GM23338 (cell line): Measurements from ENCODE around the gene ANO4. TPM values are rescaled to one million over a fixed set of nuclear protein-coding genes. Genes with fewer than 3 reads are reported as not detected.
A peak's percentile ranks its signal among the peaks of the same experiment; 100 is the strongest.

Experiments used
- ATAC-seq: fragments of 200-7000 bp; cut with Tn5 transposase; 3 replicates; pipeline ENCODE4 v1.9.1; 2020
- DNase-seq: peaks from one replicate; pipeline ENCODE4 v3.0.0-alpha.2; 2015; ENCODE audit warnings: low spot score
- H2AFZ ChIP-seq: fragments of 200-600 bp; sonication (generic); 2 replicates; pipeline ENCODE4 v1.8.0; 2016; ENCODE audit warnings: antibody characterized with exemption, mild to moderate bottlenecking, moderate library complexity
- H3F3A ChIP-seq: fragments of 200-600 bp; sonication (generic); replicated peaks from 2 replicates; pipeline ENCODE4 v1.8.0; 2017; ENCODE audit warnings: antibody characterized with exemption, mixed run types, low read depth
- H3K27ac ChIP-seq: fragments of 200-600 bp; sonication (generic); 2 replicates; pipeline ENCODE4 v1.6.1; 2016; ENCODE audit warnings: low read depth
- H3K27me3 ChIP-seq: fragments of 200-600 bp; sonication (generic); 2 replicates; pipeline ENCODE4 v1.8.0; 2016; ENCODE audit warnings: mild to moderate bottlenecking, mixed run types, moderate library complexity; ENCODE audit not compliant: insufficient read depth
- H3K36me3 ChIP-seq: fragments of 200-600 bp; sonication (generic); 2 replicates; pipeline ENCODE4 v1.8.0; 2016; ENCODE audit warnings: mild to moderate bottlenecking; ENCODE audit not compliant: insufficient read depth
- H3K4me1 ChIP-seq: fragments of 200-600 bp; sonication (generic); 2 replicates; pipeline ENCODE4 v1.8.0; 2016; ENCODE audit warnings: mild to moderate bottlenecking, moderate library complexity; ENCODE audit not compliant: insufficient read depth
- H3K4me2 ChIP-seq: fragments of 200-600 bp; sonication (generic); 2 replicates; pipeline ENCODE4 v1.7.1; 2017; ENCODE audit warnings: mixed run types
- H3K4me3 ChIP-seq: fragments of 200-600 bp; sonication (generic); 2 replicates; pipeline ENCODE4 v1.6.1; 2016; ENCODE audit warnings: mixed run types
- H3K79me2 ChIP-seq: fragments of 200-600 bp; sonication (generic); replicated peaks from 2 replicates; pipeline ENCODE4 v1.8.0; 2017; ENCODE audit warnings: mild to moderate bottlenecking; ENCODE audit not compliant: insufficient read depth
- H3K9me2 ChIP-seq: fragments of 200-600 bp; sonication (generic); 2 replicates; pipeline ENCODE4 v1.8.0; 2017; ENCODE audit not compliant: insufficient read depth
- H4K20me1 ChIP-seq: fragments of 200-600 bp; sonication (generic); replicated peaks from 2 replicates; pipeline ENCODE4 v1.8.0; 2017; ENCODE audit warnings: mild to moderate bottlenecking; ENCODE audit not compliant: insufficient read depth
- H3K27ac Mint-ChIP-seq: 2 replicates; pipeline ENCODE4 v1.8.0; 2020; ENCODE audit warnings: inconsistent platforms, mild to moderate bottlenecking, moderate library complexity, mixed read lengths
- H3K27me3 Mint-ChIP-seq: 3 replicates; pipeline ENCODE4 v1.8.0; 2022; ENCODE audit warnings: low read depth, mild to moderate bottlenecking, moderate library complexity, mixed read lengths, inconsistent platforms; ENCODE audit not compliant: insufficient read depth, poor library complexity
- H3K36me3 Mint-ChIP-seq: 3 replicates; pipeline ENCODE4 v1.8.0; 2021; ENCODE audit warnings: low read depth, mild to moderate bottlenecking, inconsistent platforms, moderate library complexity, mixed read lengths
- H3K4me1 Mint-ChIP-seq: 3 replicates; pipeline ENCODE4 v1.8.0; 2020; ENCODE audit warnings: mild to moderate bottlenecking, inconsistent platforms, mixed read lengths
- H3K4me3 Mint-ChIP-seq: 3 replicates; pipeline ENCODE4 v1.8.0; 2021; ENCODE audit warnings: moderate library complexity, mild to moderate bottlenecking, inconsistent platforms, mixed read lengths
- H3K9me3 Mint-ChIP-seq: 3 replicates; pipeline ENCODE4 v1.8.0; 2020; ENCODE audit warnings: moderate library complexity, mild to moderate bottlenecking, inconsistent platforms, mixed read lengths
- ETS1 ChIP-seq: IDR thresholded peaks from 2 replicates; pipeline ENCODE4 v1.6.1; 2016; ENCODE audit warnings: antibody characterized with exemption
- JUNB ChIP-seq: IDR thresholded peaks from one replicate; pipeline ENCODE4 v1.6.1; 2016; ENCODE audit warnings: antibody characterized with exemption; ENCODE audit not compliant: unreplicated experiment
- ZNF462 ChIP-seq: fragments of 250-450 bp; sonication (Bioruptor Pico); IDR thresholded peaks from 2 replicates; pipeline ENCODE4 v1.5.0; 2020; ENCODE audit warnings: mild to moderate bottlenecking, moderate library complexity
- polyA plus RNA-seq: library from polyadenylated mRNA; unstranded; fragments of >200 nt; fragmentation: Nextera tagmentation; extraction: Ambion mirVana; gene quantifications from 2 replicates; pipeline ENCODE4 v1.2.1, GENCODE V29; 2016
- total RNA-seq: library from RNA; depleted of rRNA; stranded (reverse); fragments of >200 nt; shearing (Covaris generic); gene quantifications from 2 replicates; pipeline ENCODE4 v1.2.3, GENCODE V29; 2014

The ANO4 gene
- total and polyA plus RNA-seq, 2 experiments from 2014 or later: 1.7 to 8.7 TPM

GRCh38 chr12:100970894-100971293 is 176.3 kb downstream of the ANO4 start (continued):
- TF ChIP-seq ZNF462 (CRISPR knock-in tag) (no peak), JUNB (no peak)

GRCh38 chr12:100972121-100972520 is 177.5 kb downstream of the ANO4 start:
- no peaks in the 10 kb centered on the region for H4K20me1 ChIP-seq
- DNase-seq (no peak), ATAC-seq (no peak)
- Mint-ChIP-seq H3K36me3 (no peaks in the 10 kb centered on the region; the same call in 2 of the 3 replicates), H3K4me1 (peaks cover 30% of the 10 kb centered on the region), H3K9me3 (no peaks in the 10 kb centered on the region), H3K27ac (no peak overlapping the region), H3K27me3 (no peaks in the 10 kb centered on the region), H3K4me3 (no peak overlapping the region)
- H3K27ac ChIP-seq: no peak overlapping the region
- H3K4me1 ChIP-seq: peaks cover 17% of the 10 kb centered on the region
- TF ChIP-seq ETS1: no peak
- no peak overlapping the region for H2AFZ ChIP-seq
- H3K9me2 ChIP-seq: no peaks in the 10 kb centered on the region
- H3K79me2 ChIP-seq: no peaks in the 10 kb centered on the region
- H3K27me3 ChIP-seq: no peaks in the 10 kb centered on the region
- no peaks in the 10 kb centered on the region; the same call in 1 of the 2 replicates for H3F3A ChIP-seq
- peak overlapping the region; percentile 56; the same call in 1 of the 2 replicates for H3K4me2 ChIP-seq
- H3K36me3 ChIP-seq: no peaks in the 10 kb centered on the region
- no peak overlapping the region for H3K4me3 ChIP-seq
